Nephron progenitor cell (in vitro differentiated cells): ENCODE data around the gene CREG2.

Experiments
- DNase-seq: peaks from one replicate; pipeline ENCODE4 v3.0.0; 2021
- H3K27ac Mint-ChIP-seq: 2 replicates; pipeline ENCODE4 v1.8.0; 2021; ENCODE audit warnings: mild to moderate bottlenecking, moderate library complexity, mixed read lengths
- H3K27me3 Mint-ChIP-seq: 2 replicates; pipeline ENCODE4 v1.8.0; 2021; ENCODE audit warnings: mild to moderate bottlenecking, low read depth, mixed read lengths; ENCODE audit not compliant: poor library complexity
- H3K36me3 Mint-ChIP-seq: 2 replicates; pipeline ENCODE4 v1.8.0; 2021; ENCODE audit warnings: low read depth, mixed read lengths
- H3K4me1 Mint-ChIP-seq: 2 replicates; pipeline ENCODE4 v1.8.0; 2021; ENCODE audit warnings: mixed read lengths
- H3K4me3 Mint-ChIP-seq: 2 replicates; pipeline ENCODE4 v1.8.0; 2021; ENCODE audit warnings: mild to moderate bottlenecking, moderate library complexity, mixed read lengths
- H3K9me3 Mint-ChIP-seq: 2 replicates; pipeline ENCODE4 v1.8.0; 2021; ENCODE audit warnings: mild to moderate bottlenecking, moderate library complexity, mixed read lengths
- TF ChIP-seq, protein P1 (sequence below): fragments of 200-600 bp; sonication (generic); IDR thresholded peaks from 2 replicates; pipeline ENCODE4 v1.5.0; 2021; ENCODE audit warnings: antibody characterized with exemption

Gene CREG2, protein sequence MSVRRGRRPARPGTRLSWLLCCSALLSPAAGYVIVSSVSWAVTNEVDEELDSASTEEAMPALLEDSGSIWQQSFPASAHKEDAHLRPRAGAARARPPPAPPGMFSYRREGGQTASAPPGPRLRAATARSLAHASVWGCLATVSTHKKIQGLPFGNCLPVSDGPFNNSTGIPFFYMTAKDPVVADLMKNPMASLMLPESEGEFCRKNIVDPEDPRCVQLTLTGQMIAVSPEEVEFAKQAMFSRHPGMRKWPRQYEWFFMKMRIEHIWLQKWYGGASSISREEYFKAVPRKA

GRCh38 chr2:101387151-101387834 lies at the start of gene CREG2:
Gene CREG2, minus strand, starts transcription at chr2:101387503. Its CDS starts 46 bp downstream, at chr2:101387457.
- peaks cover 77% of the 10 kb centered on the region for H3K27me3 Mint-ChIP-seq
- peak; percentile 87 for DNase-seq
- H3K4me3 Mint-ChIP-seq = peak within 1 kb of the TSS; percentile 77
- H3K4me1 Mint-ChIP-seq = peaks cover 18% of the 10 kb centered on the region
- H3K27ac Mint-ChIP-seq = no peak within 1 kb of the TSS
- H3K9me3 Mint-ChIP-seq = no peaks in the 10 kb centered on the region
- TF ChIP-seq, protein P1, sequence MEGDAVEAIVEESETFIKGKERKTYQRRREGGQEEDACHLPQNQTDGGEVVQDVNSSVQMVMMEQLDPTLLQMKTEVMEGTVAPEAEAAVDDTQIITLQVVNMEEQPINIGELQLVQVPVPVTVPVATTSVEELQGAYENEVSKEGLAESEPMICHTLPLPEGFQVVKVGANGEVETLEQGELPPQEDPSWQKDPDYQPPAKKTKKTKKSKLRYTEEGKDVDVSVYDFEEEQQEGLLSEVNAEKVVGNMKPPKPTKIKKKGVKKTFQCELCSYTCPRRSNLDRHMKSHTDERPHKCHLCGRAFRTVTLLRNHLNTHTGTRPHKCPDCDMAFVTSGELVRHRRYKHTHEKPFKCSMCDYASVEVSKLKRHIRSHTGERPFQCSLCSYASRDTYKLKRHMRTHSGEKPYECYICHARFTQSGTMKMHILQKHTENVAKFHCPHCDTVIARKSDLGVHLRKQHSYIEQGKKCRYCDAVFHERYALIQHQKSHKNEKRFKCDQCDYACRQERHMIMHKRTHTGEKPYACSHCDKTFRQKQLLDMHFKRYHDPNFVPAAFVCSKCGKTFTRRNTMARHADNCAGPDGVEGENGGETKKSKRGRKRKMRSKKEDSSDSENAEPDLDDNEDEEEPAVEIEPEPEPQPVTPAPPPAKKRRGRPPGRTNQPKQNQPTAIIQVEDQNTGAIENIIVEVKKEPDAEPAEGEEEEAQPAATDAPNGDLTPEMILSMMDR = peak; percentile 32
- H3K36me3 Mint-ChIP-seq = no peaks in the 10 kb centered on the region

DNA sequence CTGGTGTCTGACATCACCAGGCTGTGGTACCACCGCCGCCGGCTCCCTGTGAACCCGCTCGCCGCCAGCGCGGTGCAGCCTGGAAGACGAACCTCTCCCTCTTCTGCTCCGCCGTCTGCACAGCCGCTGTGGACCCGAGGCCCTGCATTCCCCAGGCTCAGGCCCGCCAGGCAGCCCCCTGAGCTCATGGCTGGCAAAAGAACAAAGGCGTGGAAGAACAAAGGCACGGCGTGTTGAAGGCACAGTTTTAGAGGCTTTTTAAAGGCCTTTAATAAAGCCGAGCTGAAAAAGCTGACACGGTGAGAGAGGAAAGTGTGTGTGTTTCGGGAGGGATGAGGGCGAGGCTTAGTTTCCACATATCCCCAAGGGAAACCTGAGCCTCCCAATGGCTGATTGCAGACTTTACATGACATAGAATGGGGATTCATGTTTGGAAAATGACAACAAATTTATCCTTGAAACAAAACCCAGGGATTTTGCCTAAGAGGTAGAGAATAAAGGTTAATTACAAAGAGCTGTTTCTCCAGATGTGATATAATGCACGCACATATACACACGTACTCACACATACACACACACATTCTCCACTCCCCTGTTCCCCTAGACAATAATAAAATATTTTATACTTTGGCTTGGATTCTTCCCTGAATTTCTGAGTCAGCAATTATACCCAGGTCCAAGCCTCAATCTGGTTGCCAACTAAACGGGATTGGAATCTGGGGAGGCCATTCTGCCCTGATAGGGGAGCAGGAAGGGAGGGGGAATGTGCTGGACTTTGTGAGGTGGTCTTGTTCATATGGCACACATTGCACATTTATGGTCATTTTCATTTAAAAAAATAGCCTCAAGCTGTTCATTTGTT lies 47.9 kb upstream of the CREG2 start:
- H3K27ac Mint-ChIP-seq = peak overlapping the region; percentile 15
- peak overlapping the region; percentile 69 for H3K4me3 Mint-ChIP-seq
- H3K27me3 Mint-ChIP-seq = peaks cover 11% of the 10 kb centered on the region

DNA sequence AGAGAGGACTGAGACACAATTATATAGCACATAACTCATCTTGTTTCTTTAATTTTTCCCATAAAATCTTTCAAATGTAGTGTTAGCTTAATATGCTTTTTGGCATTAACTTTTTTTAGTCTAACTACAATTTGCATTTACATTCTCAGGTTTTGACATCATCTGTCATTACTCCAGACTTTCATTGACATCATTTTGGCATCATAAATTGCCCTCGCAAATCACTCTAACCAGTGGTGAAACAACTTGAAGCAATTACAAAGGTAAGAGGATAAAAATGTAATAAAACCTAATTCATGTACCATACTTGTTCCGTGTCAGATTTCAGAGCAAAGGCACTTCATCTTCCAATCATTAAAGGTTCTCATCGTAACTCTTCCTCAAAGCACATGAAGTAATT lies 46.2 kb upstream of the CREG2 start:
- Mint-ChIP-seq H3K4me1 (peaks cover 14% of the 10 kb centered on the region), H3K36me3 (no peaks in the 10 kb centered on the region)

More for the DNA sequence above, 47.9 kb upstream of the CREG2 start:
- no peaks in the 10 kb centered on the region for H3K36me3 Mint-ChIP-seq
- TF ChIP-seq, protein P1 = no peak
- peaks cover 20% of the 10 kb centered on the region for H3K4me1 Mint-ChIP-seq
- no peaks in the 10 kb centered on the region for H3K9me3 Mint-ChIP-seq
- DNase-seq = peak; percentile 60

DNA sequence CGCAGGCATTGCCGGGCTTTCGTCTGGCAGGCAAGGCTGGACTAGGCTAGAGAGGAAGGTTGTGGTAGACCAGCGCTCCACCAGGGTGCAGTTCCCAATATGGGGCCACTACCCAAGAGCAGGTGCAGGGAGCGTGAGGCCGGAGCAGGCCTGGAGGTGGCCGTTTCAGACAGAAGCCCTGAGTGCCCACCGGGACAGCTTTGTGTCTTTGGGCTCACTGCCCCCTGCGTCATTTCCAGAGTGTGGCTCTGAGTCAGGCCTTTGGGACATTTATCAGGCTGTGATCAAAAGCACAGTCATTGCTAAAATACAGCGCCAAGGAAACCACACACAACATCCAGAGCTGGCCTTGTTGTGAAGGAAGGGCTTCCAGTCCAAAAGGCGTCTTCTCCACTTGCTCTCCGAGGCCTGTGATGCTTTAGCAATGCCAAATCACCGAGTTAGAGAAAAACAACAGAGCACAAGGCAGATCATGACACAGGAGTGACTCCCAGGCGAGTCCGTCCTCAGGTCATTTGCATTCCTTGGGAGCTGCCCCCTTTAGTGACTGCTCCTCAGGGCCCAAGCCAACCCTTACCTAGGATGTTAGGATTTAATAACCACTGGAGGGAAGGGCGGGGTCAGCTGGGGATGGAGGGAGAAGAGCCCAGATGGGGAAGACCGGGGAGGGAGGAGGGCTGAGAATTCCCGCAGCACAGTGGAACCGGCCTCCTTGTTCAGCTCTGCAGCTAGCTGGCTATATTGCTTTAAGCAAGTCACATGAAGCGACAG lies 45.3 kb upstream of the CREG2 start:
- TF ChIP-seq, protein P1 = no peak
- H3K36me3 Mint-ChIP-seq = no peaks in the 10 kb centered on the region
- no peak overlapping the region for H3K27ac Mint-ChIP-seq
- H3K9me3 Mint-ChIP-seq = no peaks in the 10 kb centered on the region
- H3K4me1 Mint-ChIP-seq = peaks cover 14% of the 10 kb centered on the region
- DNase-seq = no peak
- no peak overlapping the region for H3K4me3 Mint-ChIP-seq
- peaks cover 11% of the 10 kb centered on the region for H3K27me3 Mint-ChIP-seq

More for the DNA sequence above, 46.2 kb upstream of the CREG2 start:
- Mint-ChIP-seq H3K4me3 (no peak overlapping the region), H3K27me3 (peaks cover 8% of the 10 kb centered on the region), H3K27ac (no peak overlapping the region), H3K9me3 (no peaks in the 10 kb centered on the region)
- DNase-seq = no peak
- TF ChIP-seq, protein P1 = no peak

- no peaks in the 10 kb centered on the region for H3K36me3 Mint-ChIP-seq
- TF ChIP-seq, protein P1 = no peak
- no peak overlapping the region for H3K27ac Mint-ChIP-seq
- no peak overlapping the region for H3K4me3 Mint-ChIP-seq
- H3K4me1 Mint-ChIP-seq = peaks cover 14% of the 10 kb centered on the region
- H3K27me3 Mint-ChIP-seq = peaks cover 9% of the 10 kb centered on the region
- DNase-seq = no peak
- H3K9me3 Mint-ChIP-seq = no peaks in the 10 kb centered on the region
Measured at GRCh38 chr2:101431486-101431885, 44.2 kb upstream of the CREG2 start.
